Stimulated activated CD8-positive, alpha-beta memory T cell treated with anti-CD3 and anti-CD28 coated beads, Interleukin-15, amount 100 ng/mL, for 4 hours (primary cell): Measurements from ENCODE around the gene NASP.

Source experiments
- DNase-seq, 2 donors: peaks; one replicate each; pipeline ENCODE4 v3.0.0-alpha.2; 2020; ENCODE audit warnings: low read depth in 2 of 2

NASP gene

GRCh38 chr1:45620588-45621500 is 37.0 kb downstream of the NASP start:
- DNase-seq = no peak

GRCh38 chr1:45621501-45621836 is 37.6 kb downstream of the NASP start:
- no peak for DNase-seq

- no peak for DNase-seq
Measured at GRCh38 chr1:45621895-45622523, 38.2 kb downstream of the NASP start.

GRCh38 chr1:45622524-45623394 is 38.9 kb downstream of the NASP start:
- no peak for DNase-seq

GRCh38 chr1:45623972-45624371 is 40.1 kb downstream of the NASP start, which contains the start of gene CCDC17:
CCDC17 (minus strand) TSS chr1:45624054; CDS start chr1:45623909, 145 bp downstream.
- no peak for DNase-seq

- no peak for DNase-seq
Measured at GRCh38 chr1:45629035-45629434, 45.2 kb downstream of the NASP start.

GRCh38 chr1:45630429-45630828 is 46.6 kb downstream of the NASP start:
- DNase-seq = no peak

GRCh38 chr1:45635211-45635610 is 51.4 kb downstream of the NASP start:
- no peak for DNase-seq

- no peak for DNase-seq
Measured at GRCh38 chr1:45640293-45640692, 56.5 kb downstream of the NASP start.

GRCh38 chr1:45643321-45643720 is 59.5 kb downstream of the NASP start:
- DNase-seq = no peak

GRCh38 chr1:45643978-45644377 is 60.1 kb downstream of the NASP start:
- no peak for DNase-seq

- no peak for DNase-seq
Measured at GRCh38 chr1:45644661-45645060, 60.8 kb downstream of the NASP start.

GRCh38 chr1:45647248-45648021 is 63.6 kb downstream of the NASP start:
- no peak for DNase-seq

GRCh38 chr1:45654540-45655280 is 70.9 kb downstream of the NASP start:
- no peak for DNase-seq

GRCh38 chr1:45656573-45657226 is 72.9 kb downstream of the NASP start:
- DNase-seq = no peak

GRCh38 chr1:45658171-45658570 is 74.3 kb downstream of the NASP start:
- DNase-seq = no peak

GRCh38 chr1:45659222-45659621 is 75.4 kb downstream of the NASP start:
- DNase-seq = no peak

- no peak for DNase-seq
Measured at GRCh38 chr1:45660336-45660735, 76.5 kb downstream of the NASP start.

- DNase-seq = no peak
Measured at GRCh38 chr1:45666836-45667235, 83.0 kb downstream of the NASP start.
